ENCODE data around the gene PDE4DIP. TPM values are rescaled to one million over a fixed set of nuclear protein-coding genes. Genes with fewer than 3 reads are reported as not detected.
A peak's percentile ranks its signal among the peaks of the same experiment; 100 is the strongest.
"Not testable (repeated sequence)": the region's sequence is repeated elsewhere in the genome, so short reads cannot be mapped to it uniquely, and the experiment has no call there.

Gene PDE4DIP
- total RNA-seq, 2 experiments from 2014 or later, result 21.5 to 22.3 TPM

DNA sequence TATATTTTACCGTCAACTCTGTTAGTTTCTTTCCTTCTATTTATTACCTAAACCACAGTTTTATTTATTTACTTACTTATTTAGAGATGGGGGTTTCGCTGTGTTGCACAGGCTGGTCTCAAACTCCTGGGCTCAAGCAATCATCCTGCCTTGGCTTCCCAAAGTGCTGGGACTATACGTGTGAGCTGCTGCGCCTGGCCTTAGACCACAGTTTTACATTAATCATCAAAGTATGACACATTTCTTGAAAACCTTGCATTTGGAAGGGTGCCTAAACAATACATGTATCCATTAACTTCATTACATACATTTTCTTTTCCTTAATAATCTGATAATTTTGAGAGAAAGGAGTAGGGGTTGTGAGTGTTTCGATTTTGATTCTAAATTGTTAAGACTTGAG, 124.9 kb downstream of the PDE4DIP start:
- POLR2A ChIA-PET; ATAC-seq; H3K27ac Mint-ChIP-seq; H3K4me3 Mint-ChIP-seq; H3K4me1 Mint-ChIP-seq (ENCODE audit: low read depth); H3K27me3 Mint-ChIP-seq (ENCODE audit: low read depth); DNase-seq; CTCF ChIA-PET; H3K9me3 Mint-ChIP-seq (ENCODE audit: insufficient read depth); H3K36me3 Mint-ChIP-seq (ENCODE audit: low read depth): not testable (repeated sequence)

DNA sequence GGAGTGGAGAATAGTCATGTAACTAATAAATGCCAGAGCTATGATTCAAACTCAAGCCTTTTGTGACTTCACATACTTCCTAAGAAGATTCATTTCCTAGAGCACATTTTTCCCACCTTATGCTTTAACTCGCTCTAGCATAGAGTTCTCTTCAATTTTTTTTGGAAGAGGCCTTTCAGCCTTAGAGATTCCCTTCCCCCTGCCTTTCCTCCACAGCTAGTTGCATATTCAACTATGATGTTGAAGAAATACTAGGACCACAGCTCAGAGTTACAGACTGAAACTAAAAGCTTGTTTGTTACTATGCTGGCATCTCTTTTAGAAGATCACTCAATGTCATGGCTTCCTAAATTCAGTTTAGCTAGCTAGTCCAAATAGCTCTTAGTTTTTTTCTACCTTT, 131.2 kb downstream of the PDE4DIP start:
- Mint-ChIP-seq H3K36me3 (ENCODE audit: low read depth) (peaks cover 32% of the 10 kb centered on the region), H3K27ac (peak overlapping the region; percentile 91), H3K4me3 (peak overlapping the region; percentile 64), H3K4me1 (ENCODE audit: low read depth) (peaks cover 19% of the 10 kb centered on the region)
- POLR2A ChIA-PET; H3K27me3 Mint-ChIP-seq (ENCODE audit: low read depth); CTCF ChIA-PET; DNase-seq; H3K9me3 Mint-ChIP-seq (ENCODE audit: insufficient read depth): not testable (repeated sequence)
- ATAC-seq, result peak; percentile 68

GRCh38 chr1:148975866-148976537, 131.8 kb downstream of the PDE4DIP start:
- POLR2A ChIA-PET; H3K9me3 Mint-ChIP-seq (ENCODE audit: insufficient read depth); DNase-seq; H3K27me3 Mint-ChIP-seq (ENCODE audit: low read depth); CTCF ChIA-PET: not testable (repeated sequence)
- peaks cover 37% of the 10 kb centered on the region for H3K36me3 Mint-ChIP-seq (ENCODE audit: low read depth)
- peak overlapping the region; percentile 91 for H3K27ac Mint-ChIP-seq
- peak; percentile 52 for ATAC-seq
- H3K4me3 Mint-ChIP-seq, result peak overlapping the region; percentile 64
- peaks cover 19% of the 10 kb centered on the region for H3K4me1 Mint-ChIP-seq (ENCODE audit: low read depth)

GRCh38 chr1:148977785-148978184, 133.6 kb downstream of the PDE4DIP start:
- DNase-seq; H3K9me3 Mint-ChIP-seq (ENCODE audit: insufficient read depth); H3K27ac Mint-ChIP-seq; POLR2A ChIA-PET; H3K27me3 Mint-ChIP-seq (ENCODE audit: low read depth); CTCF ChIA-PET; ATAC-seq; H3K4me3 Mint-ChIP-seq: not testable (repeated sequence)
- peaks cover 19% of the 10 kb centered on the region for H3K4me1 Mint-ChIP-seq (ENCODE audit: low read depth)
- peaks cover 54% of the 10 kb centered on the region for H3K36me3 Mint-ChIP-seq (ENCODE audit: low read depth)

DNA sequence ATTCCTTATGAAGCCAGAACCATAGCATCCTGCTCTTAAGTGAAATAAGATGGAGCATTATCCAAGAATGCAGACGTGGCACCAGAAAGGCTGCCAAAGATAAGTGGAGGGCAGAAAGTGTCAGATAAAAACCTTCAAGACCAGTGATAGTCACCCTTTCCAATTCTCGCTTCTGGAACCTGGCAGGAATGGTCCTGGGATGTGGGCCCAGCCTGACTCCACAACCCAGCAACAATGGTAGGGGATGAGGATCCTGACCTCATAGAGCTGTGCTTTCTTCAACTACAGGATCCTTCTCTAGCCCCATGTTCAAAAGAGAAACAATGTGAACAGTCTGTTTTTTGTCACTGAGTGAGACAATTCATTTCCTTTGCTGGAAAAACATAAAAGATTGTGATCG, 145.2 kb downstream of the PDE4DIP start:
- H3K9me3 Mint-ChIP-seq (ENCODE audit: insufficient read depth); POLR2A ChIA-PET; H3K36me3 Mint-ChIP-seq (ENCODE audit: low read depth); DNase-seq; H3K4me3 Mint-ChIP-seq; ATAC-seq; H3K4me1 Mint-ChIP-seq (ENCODE audit: low read depth); H3K27ac Mint-ChIP-seq; H3K27me3 Mint-ChIP-seq (ENCODE audit: low read depth); CTCF ChIA-PET: not testable (repeated sequence)

DNA sequence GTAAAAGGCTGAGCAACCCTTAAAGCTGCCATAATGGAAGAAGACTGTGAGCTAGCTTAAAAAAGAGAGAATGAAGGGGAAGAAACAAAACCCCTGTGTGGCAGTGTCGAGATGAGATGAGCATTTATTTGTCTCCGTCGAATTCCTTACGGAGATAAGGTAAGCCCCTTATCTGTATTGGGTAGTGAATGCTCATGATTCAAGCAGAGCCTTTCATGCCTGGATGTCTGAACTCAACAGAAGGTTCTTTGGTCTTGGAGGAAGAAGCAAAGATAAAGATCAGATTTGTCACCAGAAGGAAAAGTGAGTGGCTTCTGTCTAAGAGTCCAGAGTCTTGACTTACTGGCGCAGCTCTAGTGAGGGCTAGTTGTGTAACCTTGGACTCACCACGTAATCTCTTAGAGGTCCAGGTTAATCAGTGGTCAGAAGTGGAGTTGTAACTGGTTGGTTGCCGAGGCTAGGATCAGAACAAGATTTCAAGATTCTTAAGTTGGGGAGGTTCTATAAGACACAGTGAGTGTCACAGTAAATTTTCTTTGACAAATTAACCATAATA, 146.1 kb downstream of the PDE4DIP start:
- H3K36me3 Mint-ChIP-seq (ENCODE audit: low read depth); DNase-seq; ATAC-seq; H3K4me1 Mint-ChIP-seq (ENCODE audit: low read depth); H3K27me3 Mint-ChIP-seq (ENCODE audit: low read depth); H3K4me3 Mint-ChIP-seq; POLR2A ChIA-PET; H3K9me3 Mint-ChIP-seq (ENCODE audit: insufficient read depth); CTCF ChIA-PET; H3K27ac Mint-ChIP-seq: not testable (repeated sequence)

DNA sequence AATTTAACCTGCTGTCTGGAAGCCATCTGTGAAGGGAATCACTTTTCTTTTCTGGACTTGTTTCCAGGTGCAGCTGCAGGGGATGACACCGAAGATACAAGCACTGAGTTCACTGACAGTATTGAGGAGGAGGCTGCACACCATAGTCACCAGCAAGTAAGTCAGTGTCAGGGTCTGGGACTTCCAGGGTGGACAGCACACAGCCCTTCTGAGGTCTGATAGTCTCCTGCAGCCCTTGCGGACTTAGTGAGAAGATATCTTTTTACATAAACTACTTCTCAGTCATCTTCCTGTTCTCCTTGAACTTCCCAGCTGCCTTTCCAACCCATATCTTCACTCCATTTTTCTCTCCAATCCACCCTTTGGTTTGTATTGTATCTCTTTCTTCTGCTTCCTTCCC, 147.6 kb downstream of the PDE4DIP start:
- H3K36me3 Mint-ChIP-seq (ENCODE audit: low read depth); H3K4me1 Mint-ChIP-seq (ENCODE audit: low read depth): not testable (repeated sequence)

DNA sequence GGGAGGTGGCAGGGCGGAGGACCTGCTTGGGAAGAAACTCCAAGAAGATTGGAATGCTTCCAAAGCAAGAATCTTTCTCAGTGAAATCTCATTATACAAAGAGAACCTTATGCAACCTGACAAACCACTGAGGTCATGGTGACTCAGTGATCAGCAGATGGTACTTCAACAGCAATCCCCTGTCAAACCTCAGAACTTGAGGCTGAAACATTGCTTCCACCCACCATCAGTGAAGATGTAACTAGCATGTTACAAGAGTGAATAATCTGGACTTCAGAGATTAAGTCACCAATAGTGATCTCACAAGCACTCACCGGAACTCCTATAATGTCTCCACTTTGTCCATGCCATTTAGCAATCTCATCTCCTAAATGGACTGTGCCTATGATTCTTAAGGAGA, 148.1 kb downstream of the PDE4DIP start:
- ATAC-seq; H3K9me3 Mint-ChIP-seq (ENCODE audit: insufficient read depth); CTCF ChIA-PET; H3K27me3 Mint-ChIP-seq (ENCODE audit: low read depth); H3K36me3 Mint-ChIP-seq (ENCODE audit: low read depth); DNase-seq; H3K4me3 Mint-ChIP-seq; POLR2A ChIA-PET; H3K4me1 Mint-ChIP-seq (ENCODE audit: low read depth); H3K27ac Mint-ChIP-seq: not testable (repeated sequence)

More for the DNA sequence above, 147.6 kb downstream of the PDE4DIP start:
- H3K27ac Mint-ChIP-seq; ATAC-seq; H3K4me3 Mint-ChIP-seq; H3K27me3 Mint-ChIP-seq (ENCODE audit: low read depth); H3K9me3 Mint-ChIP-seq (ENCODE audit: insufficient read depth); POLR2A ChIA-PET; DNase-seq; CTCF ChIA-PET: not testable (repeated sequence)

- POLR2A ChIA-PET, result not testable (repeated sequence)
Observed at GRCh38 chr1:148996449-148997224, 152.4 kb downstream of the PDE4DIP start.

GRCh38 chr1:148997405-148997804, 153.2 kb downstream of the PDE4DIP start:
- H3K36me3 Mint-ChIP-seq (ENCODE audit: low read depth); POLR2A ChIA-PET; H3K9me3 Mint-ChIP-seq (ENCODE audit: insufficient read depth); H3K4me1 Mint-ChIP-seq (ENCODE audit: low read depth); H3K4me3 Mint-ChIP-seq; ATAC-seq; H3K27ac Mint-ChIP-seq; H3K27me3 Mint-ChIP-seq (ENCODE audit: low read depth); DNase-seq; CTCF ChIA-PET: not testable (repeated sequence)

More at GRCh38 chr1:148996449-148997224, 152.4 kb downstream of the PDE4DIP start:
- DNase-seq; H3K4me1 Mint-ChIP-seq (ENCODE audit: low read depth); H3K36me3 Mint-ChIP-seq (ENCODE audit: low read depth); CTCF ChIA-PET; H3K4me3 Mint-ChIP-seq; H3K27ac Mint-ChIP-seq; ATAC-seq; H3K9me3 Mint-ChIP-seq (ENCODE audit: insufficient read depth); H3K27me3 Mint-ChIP-seq (ENCODE audit: low read depth): not testable (repeated sequence)

GRCh38 chr1:149002664-149003063, 158.4 kb downstream of the PDE4DIP start:
- POLR2A ChIA-PET; H3K4me1 Mint-ChIP-seq (ENCODE audit: low read depth); H3K27ac Mint-ChIP-seq; H3K27me3 Mint-ChIP-seq (ENCODE audit: low read depth); ATAC-seq; H3K9me3 Mint-ChIP-seq (ENCODE audit: insufficient read depth); CTCF ChIA-PET; H3K4me3 Mint-ChIP-seq; DNase-seq; H3K36me3 Mint-ChIP-seq (ENCODE audit: low read depth): not testable (repeated sequence)

GRCh38 chr1:149008326-149008725, 164.1 kb downstream of the PDE4DIP start:
- ATAC-seq; H3K27ac Mint-ChIP-seq; H3K9me3 Mint-ChIP-seq (ENCODE audit: insufficient read depth); CTCF ChIA-PET; H3K36me3 Mint-ChIP-seq (ENCODE audit: low read depth); H3K4me3 Mint-ChIP-seq; H3K4me1 Mint-ChIP-seq (ENCODE audit: low read depth); H3K27me3 Mint-ChIP-seq (ENCODE audit: low read depth); POLR2A ChIA-PET; DNase-seq: not testable (repeated sequence)

All from activated CD8-positive, alpha-beta T cell treated with anti-CD3 and anti-CD28 coated beads, Interleukin-2, amount 10 ng/mL, durations not matched to agents 7 days and 5 days (primary cell).